Measurements from ENCODE around the gene HIGD1C.
"Not testable (repeated sequence)": the region's sequence is repeated elsewhere in the genome, so short reads cannot be mapped to it uniquely, and the experiment has no call there.

DNA sequence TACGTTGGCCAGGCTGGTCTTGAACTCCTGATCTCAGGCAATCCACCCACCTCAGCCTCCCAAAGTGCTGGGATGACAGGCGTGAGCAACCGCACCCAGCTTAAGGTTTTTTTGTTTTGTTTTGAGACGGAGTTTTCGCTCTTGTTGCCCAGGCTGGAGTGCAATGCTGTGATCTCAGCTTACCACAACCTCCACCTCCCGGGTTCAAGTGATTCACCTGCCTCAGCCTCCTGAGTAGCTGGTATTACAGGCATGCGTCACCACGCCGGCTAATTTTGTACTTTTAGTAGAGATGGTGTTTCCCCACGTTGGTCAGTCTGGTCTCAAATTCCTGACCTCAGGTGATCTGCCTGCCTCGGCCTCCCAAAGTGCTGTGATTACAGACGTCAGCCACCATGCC, 21.9 kb upstream of the HIGD1C start:
- not testable (repeated sequence) for TF ChIP-seq POLR2A, CTCF, EP300, POLR2AphosphoS5 (IDR thresholded peaks at IDR 0.05)
